ENCODE results near the gene ANKUB1. TPM values are rescaled to one million over a fixed set of nuclear protein-coding genes. Genes with fewer than 3 reads are reported as not detected.
"Not testable (repeated sequence)": the region's sequence is repeated elsewhere in the genome, so short reads cannot be mapped to it uniquely, and the experiment has no call there.

The ANKUB1 gene, protein sequence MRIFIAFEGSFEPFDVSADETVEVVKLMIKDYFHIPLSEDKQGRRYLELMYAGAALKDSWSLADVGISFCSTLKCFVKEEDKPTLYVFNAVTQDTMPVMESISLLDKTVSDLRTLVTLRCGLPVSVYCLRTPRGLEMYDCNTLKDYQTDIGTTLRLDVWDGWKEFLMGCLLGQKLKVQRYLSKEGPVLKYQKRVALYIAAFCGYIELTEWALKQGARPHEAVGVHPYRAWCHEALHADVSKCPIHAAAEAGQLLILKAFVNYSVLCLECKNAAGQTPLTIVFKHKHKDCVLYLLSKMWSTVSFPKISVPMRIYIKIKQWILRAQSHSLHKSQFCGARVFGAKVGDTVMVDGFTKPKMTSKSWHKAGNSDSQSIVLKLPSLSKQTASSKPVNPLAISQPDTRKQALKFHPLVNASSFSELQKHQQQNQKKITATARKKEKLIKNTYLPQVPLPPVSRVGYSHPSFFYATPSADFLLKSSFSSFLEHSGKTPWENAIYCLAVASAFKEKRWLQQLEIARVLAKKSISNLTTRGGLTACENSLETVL
- not detected for total RNA-seq

DNA sequence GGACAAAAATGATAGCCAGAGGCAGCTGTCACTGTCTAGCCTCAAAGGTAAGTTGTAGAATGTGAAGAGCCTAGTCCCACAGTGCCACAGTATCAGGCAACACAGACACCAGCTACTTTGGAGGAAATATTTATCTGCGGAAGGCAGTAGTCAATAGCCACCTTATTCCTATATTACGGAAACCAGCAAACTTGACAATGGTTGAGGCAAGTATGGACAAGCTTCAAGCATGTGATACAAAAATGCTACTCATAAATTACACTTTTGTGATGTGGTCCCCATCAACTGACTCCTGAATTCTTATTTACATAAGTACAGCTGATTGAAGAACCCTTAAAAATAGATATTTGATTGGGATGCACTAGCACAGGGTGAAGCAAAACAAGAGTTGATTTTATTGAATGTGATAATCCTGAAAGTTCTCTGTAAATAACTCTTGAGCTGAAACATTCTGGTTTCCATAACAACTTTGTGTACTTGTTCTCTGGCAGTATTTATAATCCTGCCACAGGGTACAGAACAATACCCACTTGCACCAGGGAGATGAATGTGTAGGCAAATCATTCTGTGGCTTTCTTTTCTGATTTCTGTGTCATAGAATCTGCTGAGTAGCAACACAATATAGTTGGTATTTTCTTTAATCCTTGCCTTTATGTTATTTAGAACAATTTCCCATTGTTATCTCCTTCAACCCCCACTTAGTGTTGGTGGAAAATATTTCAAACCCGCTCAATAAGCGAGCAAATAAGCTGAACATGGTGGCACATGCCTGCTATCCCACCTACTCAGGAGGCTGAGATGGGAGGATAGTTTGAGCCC is at the start of gene ANKUB1:
TSS of gene ANKUB1 (minus strand) at position 103 of the 819 bp plus-strand sequence. CDS start 188 bp downstream, outside the sequence.
- peak; percentile 16 for DNase-seq

DNA sequence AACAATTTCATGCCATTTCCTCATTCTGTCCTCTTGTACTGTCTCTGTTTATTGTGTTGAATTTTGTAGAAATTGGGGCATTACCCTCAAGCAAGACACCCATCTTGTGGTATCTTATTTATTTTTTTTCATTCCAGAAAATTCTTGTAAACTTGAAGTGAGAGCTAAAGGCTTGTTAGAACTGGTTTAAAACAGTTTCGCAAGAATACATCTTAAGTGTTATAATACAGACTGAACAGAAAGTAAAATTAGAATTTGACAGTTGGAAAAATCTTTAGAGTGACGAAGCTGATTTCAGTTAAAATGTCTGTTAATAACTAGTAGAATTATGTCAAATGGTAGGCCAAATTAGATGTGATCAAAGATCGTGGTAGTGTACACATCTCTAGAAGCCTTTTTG is 47.5 kb upstream of the ANKUB1 start:
- no peak for DNase-seq

DNA sequence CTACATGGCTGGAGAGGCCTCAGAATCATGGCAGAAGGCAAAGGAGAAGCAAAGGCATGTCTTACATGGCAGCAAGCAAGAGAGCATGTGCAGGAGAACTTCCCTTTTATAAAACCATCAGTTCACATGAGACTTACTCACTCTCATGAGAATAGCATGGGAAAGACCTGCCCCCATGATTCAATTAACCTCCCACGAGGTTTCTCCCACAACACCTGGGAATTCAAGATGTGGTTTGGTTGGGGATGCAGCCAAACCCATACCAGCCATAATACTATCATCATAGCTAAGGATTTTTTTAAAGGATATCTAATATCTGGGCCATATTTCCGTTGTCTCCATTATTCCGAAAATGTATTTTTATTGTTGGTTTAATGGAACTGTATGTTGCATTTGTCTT is 47.1 kb upstream of the ANKUB1 start:
- DNase-seq = not testable (repeated sequence)

DNA sequence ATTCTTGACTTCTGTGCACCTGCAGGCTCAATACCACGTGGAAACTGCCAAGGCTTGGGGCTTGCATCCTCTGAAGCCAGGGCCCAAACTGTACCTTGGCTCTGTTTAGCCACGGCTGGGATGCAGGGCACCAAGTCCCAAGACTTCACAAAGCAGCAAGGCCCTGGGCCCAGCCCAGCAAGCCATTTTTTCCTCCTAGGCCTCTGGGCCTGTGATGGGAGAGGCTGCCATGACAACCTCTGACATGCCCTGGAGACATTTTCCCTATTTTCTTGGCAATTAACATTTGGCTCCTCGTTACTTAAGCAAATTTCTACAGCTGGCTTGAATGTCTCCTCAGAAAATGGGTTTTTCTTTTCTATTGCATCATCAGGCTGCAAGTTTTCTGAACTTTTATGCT is 46.1 kb upstream of the ANKUB1 start:
- DNase-seq = not testable (repeated sequence)

DNA sequence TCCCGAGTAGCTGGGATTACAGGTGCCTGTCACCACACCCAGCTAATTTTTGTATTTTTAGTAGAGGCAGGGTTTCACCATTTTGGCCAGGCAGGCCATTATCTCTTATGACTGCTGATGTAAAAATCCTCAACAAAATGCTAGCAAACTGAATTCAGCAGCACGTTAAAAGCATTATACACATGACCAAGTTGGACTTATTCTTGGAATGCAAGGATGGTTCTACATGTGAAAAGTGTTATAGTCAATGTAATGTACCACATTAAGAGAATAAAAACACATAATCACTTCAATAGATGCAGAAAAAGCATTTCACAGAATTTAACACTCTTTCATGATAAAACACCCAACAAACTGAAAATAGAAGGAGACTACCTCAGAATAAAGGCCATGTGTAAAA is 40.9 kb upstream of the ANKUB1 start:
- DNase-seq = no peak

DNA sequence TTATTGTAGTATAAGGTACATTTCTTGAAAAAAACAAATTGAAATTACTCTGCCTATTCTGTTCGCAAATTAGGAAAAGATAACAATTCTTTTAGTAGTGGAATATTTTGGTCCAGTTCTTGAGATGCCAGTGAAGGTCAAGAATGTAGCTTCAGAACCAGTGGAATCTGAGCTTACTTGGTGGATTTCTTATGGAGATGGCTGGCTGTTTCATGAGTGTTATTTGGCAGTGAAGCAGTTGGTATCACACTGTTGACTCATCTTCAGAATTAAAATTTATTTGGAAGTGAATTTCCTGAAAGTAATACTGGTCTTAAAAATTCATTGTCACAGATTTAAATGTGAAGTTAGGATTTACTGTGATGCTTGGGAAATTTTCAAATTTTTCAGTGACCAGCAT is 39.7 kb upstream of the ANKUB1 start:
- DNase-seq = no peak

DNA sequence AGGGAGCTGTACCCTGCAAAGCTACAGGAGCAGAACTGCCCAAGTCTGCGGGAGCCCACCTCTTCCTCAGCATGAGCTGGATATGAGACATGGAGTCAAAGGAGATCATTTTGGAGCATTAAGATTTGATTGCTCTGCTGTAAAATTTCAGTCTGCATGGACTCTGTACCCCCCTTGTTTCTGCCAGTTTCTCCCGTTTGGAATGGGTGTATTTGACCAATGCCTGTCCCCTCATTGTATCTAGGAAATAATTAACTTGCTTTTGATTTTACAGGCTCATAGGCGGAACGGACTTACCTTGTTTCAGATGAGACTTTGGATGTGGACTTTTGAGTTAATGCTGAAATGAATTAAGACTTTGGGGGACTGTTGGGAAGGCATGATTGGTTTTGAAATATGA is 39.0 kb upstream of the ANKUB1 start:
- no peak for DNase-seq

DNA sequence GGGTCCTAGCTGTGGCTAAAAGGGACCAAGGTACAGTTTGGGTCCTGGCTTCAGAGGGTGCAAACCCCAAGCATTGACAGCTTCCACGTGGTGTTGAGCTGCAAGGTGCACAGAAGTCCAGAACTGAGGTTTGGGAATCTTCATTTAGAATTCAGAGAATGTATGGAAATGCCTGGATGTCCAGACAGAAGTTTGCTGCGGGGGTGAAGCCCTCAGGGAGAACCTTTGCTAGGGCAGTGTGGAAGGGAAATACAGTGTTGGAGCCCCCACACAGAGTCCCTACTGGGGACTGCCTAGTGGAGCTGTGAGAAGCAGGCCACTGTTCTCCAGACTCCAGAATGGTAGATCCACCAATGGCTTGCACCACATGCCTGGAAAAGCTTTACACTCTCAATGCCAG is 38.5 kb upstream of the ANKUB1 start:
- DNase-seq = no peak

DNA sequence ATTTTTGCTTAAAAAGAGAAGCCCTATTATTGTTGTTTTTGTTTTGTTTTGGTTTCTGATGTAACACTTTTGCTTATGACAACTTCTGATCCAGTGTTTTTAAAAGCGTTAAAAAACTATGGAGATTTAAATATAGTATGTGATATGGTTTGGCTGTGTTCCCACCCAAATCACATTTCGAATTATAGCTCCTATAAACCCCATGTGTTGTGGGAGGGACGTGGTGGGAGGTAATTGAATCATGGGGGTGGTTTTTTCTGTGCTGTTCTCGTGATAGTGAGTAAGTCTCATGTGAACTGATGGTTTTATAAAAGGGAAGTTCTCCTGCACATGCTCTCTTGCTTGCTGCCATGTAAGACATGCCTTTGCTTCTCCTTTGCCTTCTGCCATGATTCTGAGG is 37.3 kb upstream of the ANKUB1 start:
- DNase-seq = not testable (repeated sequence)

DNA sequence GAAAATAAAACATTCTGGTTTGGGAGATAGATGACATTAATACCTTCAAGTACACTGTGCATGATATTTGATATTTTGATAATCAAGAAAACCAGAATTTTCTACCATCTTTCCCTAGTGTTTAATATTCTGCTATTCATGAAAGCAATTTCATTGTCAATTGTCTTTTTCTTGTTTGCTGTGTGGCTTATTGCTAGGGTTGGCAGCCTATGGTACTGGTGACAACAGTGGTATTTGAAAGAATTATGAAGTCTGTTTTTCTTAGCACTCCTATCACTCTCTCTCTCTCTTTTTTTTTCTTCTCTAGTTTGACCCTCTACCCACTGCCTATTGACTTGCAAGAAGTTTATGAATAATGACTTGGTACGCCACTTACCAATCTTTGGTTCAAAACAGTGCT is 36.0 kb upstream of the ANKUB1 start:
- DNase-seq = no peak

DNA sequence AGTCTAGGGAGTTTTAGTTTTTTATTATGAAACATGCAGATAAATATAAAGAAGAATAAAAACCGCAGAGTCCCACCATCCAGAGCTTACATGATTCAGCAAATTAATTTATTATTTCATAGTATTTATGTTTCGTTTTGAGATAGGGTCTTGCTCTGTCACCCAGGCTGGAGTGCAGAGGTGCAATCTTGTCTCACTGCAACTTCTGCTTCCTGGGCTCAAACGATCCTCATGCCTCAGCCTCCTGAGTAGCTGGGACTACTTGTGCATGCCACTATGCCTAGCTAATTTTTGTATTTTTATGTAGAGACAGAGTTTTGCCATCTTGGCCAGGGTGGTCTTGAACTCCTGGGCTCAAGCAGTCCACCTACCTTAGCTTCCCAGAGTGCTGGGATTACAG is 34.3 kb upstream of the ANKUB1 start:
- DNase-seq = no peak

DNA sequence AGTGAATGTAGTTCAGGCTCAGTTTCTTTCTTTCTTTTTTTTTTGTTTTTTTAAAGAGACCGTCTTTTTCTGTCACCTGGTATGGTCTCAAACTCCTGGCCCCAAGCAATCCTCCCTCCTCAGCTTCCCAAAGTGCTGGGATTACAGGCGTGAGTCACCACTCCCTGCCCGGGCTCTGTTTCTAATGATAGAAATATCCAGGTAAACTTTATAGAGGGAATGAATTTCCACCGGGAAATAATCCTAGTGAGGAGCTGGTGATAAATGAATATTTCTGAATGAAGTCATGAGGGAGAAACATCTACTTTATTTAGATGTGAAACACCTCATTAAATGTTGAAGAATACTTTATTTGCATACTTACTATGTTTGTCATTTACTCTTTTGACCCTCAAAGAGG is 27.8 kb upstream of the ANKUB1 start:
- no peak for DNase-seq

DNA sequence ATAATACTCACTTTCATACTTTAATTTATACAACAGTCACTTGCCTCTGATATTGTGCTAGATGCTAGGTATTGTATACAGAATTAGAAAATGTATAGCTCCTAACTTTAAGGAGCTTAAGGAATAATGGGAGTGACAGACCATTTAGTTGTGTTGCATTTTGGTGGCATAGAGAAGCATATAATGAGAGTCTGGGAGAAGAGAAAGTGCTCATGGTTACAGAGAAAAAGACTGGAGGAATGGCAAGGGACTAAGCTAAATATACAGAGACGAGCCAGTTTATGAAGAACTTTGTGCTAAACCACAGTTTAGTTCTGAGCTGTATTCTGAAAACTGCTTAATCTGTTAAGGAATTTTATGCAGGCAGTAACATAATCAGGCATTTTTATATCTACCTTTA is 27.1 kb upstream of the ANKUB1 start:
- no peak for DNase-seq

DNA sequence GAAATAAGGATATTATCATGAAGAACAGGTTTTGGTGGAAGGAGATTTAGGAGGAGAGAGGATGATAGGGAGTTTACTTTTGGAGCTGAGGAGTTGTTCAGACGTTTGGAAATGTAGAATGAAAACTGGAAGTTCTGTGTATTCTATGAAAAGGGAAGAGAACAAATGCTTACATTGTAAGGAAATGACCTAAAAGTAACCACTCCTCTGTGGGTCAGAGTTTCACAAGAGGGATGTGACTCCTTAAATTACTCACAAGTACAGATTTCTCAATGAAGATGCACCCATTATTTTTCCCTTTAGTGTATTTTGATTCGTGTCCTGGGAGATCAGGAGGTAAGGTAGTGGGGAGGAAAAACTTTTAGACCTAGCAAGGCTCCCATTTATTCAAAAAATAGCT is 24.6 kb upstream of the ANKUB1 start:
- DNase-seq = no peak

DNA sequence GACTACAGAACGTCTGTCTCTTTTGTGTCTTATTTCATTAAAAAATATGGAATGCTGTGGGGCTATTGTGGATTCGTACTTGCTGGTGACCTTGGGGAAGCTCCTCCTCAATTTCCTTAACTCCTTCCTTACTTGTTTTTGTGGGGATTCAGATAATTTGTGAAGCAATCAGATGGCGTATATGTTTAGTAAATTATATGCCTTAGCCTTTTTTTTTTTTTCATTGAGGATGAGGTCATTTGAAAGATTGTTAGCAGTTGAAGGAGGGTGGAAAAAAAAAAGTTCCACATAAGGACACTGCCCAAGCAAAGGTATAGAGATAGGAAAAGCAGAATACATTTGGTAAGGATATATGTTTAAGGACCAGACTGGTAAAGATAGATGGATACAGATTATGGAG is 24.0 kb upstream of the ANKUB1 start:
- no peak for DNase-seq

DNA sequence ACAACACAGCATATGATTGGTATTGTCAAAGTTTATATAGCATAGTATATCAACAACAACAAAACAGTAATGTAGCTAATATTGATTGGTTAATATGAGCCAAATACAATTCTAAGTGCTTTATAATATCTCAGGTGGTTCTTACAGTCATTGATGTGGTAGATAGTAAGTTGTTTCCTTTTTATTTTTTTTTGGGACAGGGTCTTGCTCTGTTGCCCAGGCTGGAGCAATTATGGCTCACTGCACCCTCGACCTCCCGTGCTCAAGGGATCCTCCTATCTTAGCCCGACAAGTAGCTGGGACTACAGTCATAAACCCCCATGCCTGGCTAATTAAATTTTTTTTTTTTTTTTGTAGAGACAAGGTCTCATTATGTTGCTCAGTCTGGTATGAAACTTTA is 23.4 kb upstream of the ANKUB1 start:
- DNase-seq = no peak

DNA sequence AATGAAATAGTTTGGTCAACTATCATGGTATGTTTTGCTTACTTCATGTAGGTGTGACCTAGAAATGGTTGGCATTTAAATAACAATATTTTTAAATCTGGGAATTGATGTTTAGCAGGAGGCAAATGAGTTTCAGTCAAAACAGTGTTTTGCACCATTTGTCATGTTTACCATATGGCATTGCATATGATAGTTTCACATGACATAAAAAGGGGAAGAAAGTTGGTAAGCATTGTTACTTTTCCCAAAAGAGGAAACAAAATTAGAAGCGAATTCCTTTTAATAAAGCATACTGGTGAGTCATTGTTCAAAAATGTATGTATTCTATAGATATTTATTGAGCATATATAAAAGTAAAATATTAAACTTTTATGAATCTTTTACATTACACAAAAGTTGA is 23.0 kb upstream of the ANKUB1 start:
- no peak for DNase-seq

DNA sequence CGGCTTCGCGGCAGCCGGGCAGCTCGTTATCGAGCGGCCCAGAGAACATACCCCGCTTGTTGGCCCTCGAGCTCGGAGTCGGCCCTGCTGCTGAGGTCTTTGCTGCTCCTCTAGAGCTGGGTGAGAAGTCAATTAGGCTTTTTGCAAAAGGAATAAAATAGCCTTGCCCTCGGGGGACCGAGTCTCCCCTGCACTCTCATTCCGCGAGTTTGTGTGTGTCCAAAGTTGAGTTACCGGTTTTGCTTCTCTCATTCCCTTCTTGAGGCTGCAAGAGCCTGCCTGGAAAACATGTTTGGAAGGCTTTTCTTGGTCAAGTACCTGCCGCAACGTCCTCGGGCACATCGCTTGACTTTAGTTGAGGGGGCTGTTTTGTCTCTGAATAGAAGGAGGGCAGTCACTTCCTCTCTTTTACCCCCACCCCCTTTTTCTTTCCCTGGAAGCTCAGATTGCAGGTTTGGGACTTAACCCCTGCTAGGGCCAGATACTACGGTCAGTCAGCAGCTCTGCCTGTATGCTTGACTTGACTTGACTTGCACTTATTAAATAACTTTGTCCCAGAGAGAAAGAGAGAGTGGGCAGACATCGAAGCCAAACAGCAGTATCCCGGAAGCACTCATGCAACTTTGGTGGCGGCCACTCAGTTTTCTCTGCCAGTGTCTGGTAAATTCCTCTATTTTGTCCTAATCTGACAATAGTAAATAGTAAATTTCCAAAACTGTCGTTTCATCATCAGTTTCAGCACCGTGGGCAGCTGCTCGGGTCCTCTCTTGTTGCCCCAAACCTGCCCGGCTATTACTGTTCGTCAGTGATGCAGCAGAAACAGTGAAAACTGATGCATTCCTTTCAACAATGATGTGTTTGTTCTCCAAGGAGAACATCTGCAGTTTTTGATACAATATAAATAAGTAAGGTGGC is 21.3 kb upstream of the ANKUB1 start:
- DNase-seq = peak; percentile 43

DNA sequence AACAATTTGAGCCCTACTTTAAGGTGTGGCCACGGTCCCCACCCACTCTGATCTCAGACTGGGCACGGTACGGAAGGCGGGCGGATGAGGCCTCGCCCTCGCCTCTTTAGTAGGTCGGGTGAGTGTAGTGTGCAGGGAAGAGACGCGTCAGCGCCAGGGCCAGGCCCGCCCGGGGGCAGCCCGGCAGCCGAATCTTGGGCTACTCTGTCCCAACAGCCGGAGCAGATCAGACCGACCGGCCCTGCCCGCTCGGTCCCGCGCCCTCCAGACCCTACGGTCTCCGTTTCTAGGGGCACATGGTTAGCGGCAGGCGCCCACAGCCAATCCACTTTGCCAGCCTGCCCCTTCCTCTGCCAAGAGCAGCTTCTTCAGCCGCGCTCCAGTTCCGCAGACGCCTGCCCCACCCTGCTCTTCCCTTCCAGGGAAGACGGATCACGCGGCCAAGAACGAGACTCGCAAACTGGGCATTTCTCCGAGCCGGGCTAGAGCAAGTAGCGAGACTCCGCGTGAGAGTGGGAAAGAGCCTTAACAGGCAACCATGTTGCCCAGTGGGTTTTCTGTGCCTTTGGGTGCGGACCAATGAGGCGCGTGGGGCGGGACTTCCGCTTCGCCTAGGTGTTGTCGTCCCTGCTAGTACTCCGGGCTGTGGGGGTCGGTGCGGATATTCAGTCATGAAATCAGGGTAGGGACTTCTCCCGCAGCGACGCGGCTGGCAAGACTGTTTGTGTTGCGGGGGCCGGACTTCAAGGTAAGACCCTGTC is 20.4 kb upstream of the ANKUB1 start, which contains the start of gene RNF13:
TSS of gene RNF13 (plus strand) at position 610 of the 761 bp plus-strand sequence. CDS start 32,812 bp downstream, outside the sequence.
- peak; percentile 98 for DNase-seq

DNA sequence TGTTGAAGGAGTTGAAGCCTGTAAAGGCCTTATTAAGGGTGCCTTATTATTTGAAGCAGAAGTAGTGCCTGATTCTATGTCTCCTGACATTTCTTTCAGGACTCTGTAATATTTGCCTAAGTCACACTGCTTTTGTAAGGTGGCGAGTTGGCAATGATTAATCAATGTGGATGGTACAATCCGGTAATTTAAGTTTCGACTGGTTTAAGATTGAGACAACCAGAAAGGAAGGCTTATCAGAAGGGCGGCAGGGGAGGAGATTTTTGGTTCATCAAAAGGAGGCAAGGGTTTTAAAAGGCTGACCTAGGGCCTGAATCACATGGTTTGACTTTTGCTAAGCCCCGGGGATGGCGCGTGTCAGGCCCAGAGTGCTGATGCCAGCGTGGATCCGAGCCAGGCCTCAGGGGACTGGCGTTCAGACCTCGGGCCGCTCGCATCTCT is 19.8 kb upstream of the ANKUB1 start:
- DNase-seq = no peak

DNA sequence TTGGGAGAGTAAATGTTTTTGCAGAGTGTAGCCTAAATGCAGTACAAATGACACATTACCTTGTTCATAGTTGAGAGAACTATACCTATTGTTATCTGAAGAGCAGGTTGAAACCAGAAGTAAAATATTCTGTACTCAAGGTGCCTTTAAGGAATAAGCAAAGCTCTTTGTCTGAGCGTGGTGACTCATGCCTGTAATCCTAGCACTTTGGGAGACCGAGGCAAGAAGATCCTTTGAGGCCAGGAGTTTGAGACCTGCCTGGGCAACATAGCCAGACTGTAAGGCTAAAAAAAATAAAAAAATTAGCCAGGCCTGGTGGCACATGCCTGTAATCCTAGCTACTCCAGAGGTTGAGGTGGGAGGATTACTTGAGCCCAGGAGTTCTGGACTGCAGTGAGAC is 18.5 kb upstream of the ANKUB1 start:
- no peak for DNase-seq
